Stimulated activated CD4-positive, alpha-beta T cell treated with anti-CD3 and anti-CD28 coated beads, Interleukin-1b, Interleukin-23, amount 100 ng/mL, for 48 hours (primary cell): ENCODE data around the gene SPTBN5.

Experiments
- DNase-seq: peaks from one replicate; pipeline ENCODE4 v3.0.0-alpha.2; 2020

SPTBN5 gene

GRCh38 chr15:41926185-41927056, 32.6 kb upstream of the SPTBN5 start:
- DNase-seq = no peak

GRCh38 chr15:41925086-41925608, 31.3 kb upstream of the SPTBN5 start:
- no peak for DNase-seq

DNA sequence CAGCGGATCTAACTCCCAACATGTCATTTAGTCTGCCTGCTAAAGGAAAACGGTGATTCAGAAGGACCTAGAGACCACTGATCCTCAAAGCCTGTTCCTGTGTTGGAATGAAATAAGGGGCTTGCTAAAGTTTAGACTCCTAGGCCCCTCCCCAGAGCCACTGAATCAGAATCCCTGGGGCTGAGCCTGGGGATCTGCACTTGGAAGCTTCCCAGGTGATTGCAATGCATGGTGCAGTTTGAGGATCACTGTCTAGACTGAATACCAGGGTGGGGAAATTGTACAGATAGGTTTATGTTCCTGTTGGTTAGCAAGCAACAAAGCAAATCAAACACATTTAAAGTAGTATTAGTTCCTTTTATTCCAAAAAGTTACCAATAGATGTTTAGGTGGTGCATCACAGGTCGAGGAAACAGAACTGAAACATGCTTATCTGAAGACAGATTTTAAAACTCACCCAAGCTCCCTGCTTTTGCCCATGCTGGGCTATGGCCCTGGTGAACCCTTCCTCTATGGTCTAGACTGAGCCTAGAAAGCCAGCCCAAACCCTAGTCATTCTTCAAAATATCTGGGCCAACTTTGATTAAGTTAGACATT, 29.6 kb upstream of the SPTBN5 start:
- no peak for DNase-seq

GRCh38 chr15:41922353-41922752, 28.5 kb upstream of the SPTBN5 start:
- no peak for DNase-seq

- no peak for DNase-seq
Observed at GRCh38 chr15:41921639-41922038, 27.8 kb upstream of the SPTBN5 start.

DNA sequence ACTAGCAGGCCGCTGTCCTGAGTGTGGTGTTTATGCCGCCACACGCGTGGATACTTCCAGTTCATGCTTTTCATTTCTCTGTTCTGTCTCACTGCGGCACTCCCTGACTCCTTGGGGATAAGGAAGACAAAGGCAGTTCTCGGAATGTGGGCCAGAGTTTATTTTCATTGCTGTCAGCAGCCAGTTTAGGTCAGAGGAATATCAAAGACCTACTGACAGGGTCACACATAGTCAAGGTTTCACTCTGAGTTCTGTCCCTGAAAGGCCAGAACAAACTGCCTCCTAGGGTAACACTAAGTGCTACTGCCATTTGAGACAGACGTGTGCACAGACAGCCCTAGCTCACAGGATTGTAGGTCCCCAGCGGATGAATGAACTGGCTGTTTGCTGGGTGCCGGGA, 27.3 kb upstream of the SPTBN5 start:
- DNase-seq = no peak

GRCh38 chr15:41919954-41920538, 26.2 kb upstream of the SPTBN5 start:
- DNase-seq = no peak

- DNase-seq = no peak
Observed at GRCh38 chr15:41919201-41919820, 25.5 kb upstream of the SPTBN5 start.

DNA sequence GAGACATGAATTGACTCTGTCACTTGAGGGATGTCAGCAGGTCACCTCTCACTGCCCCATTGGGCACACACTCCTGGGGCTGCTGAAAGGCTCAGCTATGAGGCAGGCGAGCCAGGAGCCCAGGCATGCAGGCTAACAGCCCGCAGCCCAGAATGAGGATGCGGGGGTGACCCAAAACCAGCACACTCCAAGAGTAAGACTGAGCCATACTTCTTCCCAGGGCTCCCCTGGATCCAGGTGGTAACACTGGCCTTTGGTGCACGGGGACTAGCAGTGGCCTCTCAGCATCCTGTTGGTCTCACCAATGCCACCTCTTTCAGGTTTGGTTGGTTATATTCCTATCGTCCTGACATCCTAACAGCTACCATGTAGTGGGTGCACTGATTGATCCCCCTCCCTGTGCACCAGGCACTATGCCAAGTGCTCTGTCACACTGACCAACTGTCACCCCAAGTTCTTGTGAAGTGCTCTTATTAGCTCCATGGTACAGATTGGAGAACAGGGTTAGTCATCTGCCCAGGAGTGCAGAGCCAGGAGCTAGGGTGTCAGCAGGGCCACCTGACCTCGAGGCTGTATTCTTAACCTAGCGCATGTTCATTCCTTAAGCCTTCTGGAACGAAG, 24.8 kb upstream of the SPTBN5 start:
- DNase-seq = no peak

DNA sequence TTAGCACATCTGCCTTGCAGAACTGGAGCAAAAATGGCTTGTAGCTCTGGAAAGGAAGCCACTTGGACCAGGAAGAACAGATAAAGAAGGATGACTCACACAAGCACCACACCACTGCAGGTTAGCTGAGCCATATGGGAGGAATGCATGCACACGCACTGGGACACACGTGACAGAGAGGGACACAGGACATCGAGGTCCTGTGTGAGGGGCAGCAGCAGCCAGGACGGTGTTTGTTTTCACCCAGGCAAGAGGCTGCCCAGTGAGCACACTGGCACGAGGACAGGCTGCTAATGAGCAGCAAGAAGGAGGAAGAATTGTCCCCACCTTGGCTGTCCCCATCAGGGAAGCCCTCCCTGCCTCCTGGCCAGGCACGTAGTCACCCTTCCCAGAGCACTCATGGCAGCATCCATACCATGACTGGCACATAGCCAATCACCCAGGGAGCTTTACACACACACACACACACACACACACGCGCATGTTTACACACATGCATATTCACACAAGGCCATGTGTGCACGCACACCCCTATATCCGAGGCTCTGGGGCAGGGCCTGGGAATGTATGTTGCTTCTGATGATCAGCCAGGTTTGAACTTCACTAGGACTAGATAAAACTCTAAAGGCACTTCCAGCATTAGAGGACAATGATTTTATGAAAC, 24.0 kb upstream of the SPTBN5 start:
- no peak for DNase-seq

DNA sequence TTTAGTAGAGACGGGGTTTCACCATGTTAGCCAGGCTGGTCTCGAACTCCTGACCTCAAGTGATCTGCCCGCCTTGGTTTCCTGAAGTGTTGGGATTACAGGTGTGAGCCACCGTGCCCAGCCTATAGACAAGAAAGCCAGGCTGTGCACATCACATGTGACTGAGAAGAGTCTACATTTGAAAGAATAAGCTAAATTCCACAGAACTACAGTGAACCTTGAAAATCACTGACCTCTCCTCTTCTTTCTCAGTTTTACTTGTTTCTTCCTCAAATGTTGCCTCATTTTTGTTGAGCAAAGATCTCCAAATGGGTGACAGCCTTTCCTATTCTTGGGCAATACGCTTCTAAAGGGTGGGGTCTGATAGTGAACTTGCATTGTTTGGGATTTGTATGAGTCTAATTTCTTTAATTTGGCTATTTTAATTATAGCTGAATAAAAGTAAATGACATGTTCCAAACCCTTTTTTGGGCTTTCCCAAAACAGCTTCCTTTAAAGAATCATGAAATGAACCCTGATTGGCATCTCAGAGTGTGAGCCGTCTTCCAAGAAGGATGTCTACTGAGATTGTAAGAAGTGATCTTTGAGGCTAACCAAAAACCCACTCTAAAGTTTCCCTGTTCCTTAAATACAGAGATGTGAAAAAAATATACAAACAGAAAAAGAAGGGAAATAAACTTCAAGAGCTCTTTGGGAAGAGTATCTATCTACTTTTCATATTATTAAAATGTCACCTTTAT, 21.6 kb upstream of the SPTBN5 start:
- no peak for DNase-seq

GRCh38 chr15:41914411-41914810, 20.6 kb upstream of the SPTBN5 start:
- DNase-seq = no peak

DNA sequence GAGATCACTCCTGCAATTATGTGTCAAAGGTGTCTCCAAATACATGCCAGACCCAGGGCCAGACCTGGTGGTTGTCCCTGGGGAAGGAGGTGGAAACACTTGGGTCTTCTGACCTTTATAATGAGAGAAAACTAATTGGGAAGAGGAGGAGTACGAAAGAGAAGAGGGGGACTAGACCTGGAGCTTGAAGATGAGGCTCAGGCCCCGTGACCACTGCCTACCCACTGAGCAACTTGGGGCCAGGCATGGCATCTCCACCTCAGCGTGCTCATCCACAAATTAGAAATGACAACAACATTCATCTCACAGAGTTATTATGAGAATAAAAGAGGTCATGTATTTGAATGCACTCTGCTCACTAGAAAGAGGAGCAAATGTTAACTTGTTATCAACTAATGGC, 19.4 kb upstream of the SPTBN5 start:
- no peak for DNase-seq

- DNase-seq = no peak
Observed at GRCh38 chr15:41911691-41912345, 18.0 kb upstream of the SPTBN5 start.

- no peak for DNase-seq
Observed at GRCh38 chr15:41908736-41909461, 15.0 kb upstream of the SPTBN5 start.

DNA sequence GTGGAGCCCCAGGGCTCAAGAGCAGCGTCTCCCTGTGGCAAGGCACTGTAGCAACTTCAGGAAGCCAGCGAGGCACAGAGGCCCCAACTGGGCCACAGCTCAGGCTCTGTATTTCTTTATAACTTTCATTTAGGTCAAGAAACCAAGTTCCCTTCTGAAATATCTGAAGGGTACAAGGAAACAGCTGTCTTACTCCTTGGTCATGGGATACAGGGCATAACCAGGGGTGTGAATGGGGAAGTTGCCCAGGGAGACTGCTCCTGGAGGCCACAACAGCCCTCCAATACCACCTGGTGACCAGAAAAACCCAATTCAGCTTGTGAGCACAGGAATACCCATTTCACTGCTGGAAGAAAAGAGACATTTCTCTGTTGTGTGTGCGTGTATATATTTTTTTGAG, 13.3 kb upstream of the SPTBN5 start:
- DNase-seq = no peak

DNA sequence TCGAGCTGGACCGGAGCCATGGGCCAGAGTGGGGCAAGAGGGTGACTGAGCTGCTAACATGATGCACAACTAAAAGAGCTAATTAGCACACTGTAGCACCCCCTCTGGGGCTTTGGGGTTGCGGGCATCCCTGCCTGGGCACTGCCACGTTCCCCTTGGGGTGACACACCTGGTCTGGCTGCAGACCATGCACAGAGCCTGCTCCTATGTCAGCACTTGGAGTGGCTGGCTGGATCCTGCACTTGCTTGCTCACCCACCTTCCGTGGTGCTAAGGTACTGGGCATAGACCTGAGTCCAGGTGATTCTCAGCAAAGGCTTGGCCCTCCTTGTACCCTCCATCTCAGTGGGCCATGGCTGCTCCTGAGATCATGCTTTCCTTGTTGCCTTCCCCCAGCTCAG, 12.8 kb upstream of the SPTBN5 start:
- no peak for DNase-seq

DNA sequence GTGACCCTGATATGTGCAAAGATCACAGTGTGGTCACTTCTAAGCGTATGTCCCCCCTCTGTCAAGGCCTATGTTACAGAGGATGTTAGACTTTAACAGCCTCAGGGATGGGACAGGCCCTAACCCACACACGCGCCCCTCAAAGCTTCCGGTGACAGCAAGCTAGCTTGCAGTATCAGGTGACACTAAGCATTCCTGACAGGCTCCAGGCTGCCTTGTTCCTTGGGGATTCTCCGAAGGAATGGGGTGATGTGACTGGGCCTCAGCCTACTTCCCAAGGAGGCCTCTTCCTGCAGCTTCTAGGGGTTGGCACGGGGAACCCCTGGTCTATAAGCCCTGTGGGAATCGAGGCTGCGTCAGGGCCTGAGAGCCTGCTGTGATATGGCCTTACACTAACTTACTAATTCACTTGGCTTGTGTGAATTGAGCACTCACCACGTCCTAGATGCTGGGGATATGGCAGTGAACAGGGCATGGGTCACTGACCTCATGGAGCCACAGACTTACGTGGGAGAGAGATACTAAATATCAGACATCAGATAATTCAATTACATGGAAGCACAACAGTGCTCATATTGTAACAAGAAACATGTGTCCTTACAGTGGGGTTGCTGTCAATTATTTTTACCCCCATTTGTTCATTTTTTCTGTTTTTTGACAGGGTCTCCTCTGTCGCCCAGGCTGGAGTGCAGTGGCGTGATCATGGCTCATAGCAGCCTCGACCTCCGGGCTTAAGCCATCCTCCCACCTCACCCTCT, 11.4 kb upstream of the SPTBN5 start:
- DNase-seq = no peak

GRCh38 chr15:41904541-41905005, 10.7 kb upstream of the SPTBN5 start:
- peak; percentile 63 for DNase-seq

DNA sequence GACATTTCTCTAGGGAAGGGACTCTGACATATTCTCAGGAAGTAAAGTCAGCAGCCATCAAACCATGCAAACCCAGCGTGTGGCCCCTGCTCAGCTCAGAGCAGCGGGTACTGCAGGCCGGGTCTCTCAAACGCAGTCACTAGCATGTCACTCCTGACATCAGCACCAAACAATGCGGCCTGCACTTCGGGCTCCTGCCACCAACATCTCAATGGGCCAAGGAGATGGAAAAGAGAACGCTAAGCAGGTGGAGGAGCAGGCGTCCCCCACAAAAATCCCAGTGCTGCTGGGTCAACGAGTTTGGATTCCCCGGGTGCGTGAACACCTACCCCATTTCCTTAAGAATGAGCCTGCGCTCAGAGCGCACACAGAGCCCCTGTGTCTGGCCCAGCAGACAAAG, 9.9 kb upstream of the SPTBN5 start:
- no peak for DNase-seq
